Right lobe of liver (tissue), 4 donors: ENCODE measurements around the gene NEUROD1.

Source experiments
- CTCF ChIP-seq, 4 donors: fragments of 200-600 bp in 3 of 4; fragments of 450-650 bp in 1 of 4; IDR thresholded peaks; one replicate each; pipeline versions ENCODE4 v1.5.1 to v1.8.0; 2016 to 2022; ENCODE audit warnings: antibody characterized with exemption in 4 of 4, mild to moderate bottlenecking in 2 of 4
- POLR2A ChIP-seq: fragments of 450-650 bp; IDR thresholded peaks from one replicate; pipeline ENCODE4 v1.6.1; 2017; ENCODE audit warnings: antibody characterized with exemption, mild to moderate bottlenecking
- donor health status: DM: no; HTN: no; CAD: no.
- donor health status: DM: no; HTN: no; CAD: no.
- donor health status: DM: no; HTN: yes; CAD: no.

GRCh38 chr2:181697126-181697525, 16.8 kb upstream of the NEUROD1 start:
- TF ChIP-seq CTCF (IDR thresholded peaks at IDR 0.05) (no peak), POLR2A (no peak)
